ENCODE results near the gene EEFSEC. TPM values are rescaled to one million over a fixed set of nuclear protein-coding genes. Genes with fewer than 3 reads are reported as not detected.

EEFSEC gene
- total and polyA plus RNA-seq, 12 donors = 5.5 to 15.6 (median 10.4) TPM

DNA sequence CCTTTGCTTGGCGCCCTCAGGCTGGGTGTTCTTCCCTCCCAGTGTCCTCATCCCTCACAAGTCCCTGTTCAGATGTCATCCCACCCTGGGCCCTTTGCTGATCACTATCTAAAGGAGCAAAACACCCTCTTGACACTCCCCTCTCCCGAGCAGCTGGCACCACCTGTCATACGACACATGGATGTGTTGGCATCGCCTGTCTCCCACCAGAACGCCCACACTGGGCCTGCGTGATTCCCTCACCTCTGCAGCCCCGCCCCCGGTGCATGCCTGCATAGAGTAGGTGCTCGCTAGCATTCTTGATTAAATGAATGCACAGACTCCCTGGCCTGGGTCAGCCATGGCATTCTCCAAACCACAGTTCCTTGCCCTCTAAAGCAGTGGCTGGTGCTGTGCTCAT, 237.6 kb downstream of the EEFSEC start:
- 95 to 97% (median 96%) methylated on average over 9 of the region's 9 CpGs for WGBS, 4 donors
- H3K27ac ChIP-seq = no peak overlapping the region
- no peaks in the 10 kb centered on the region for H3K9me3 ChIP-seq (replicated peaks in 1 of 3)
- peaks cover 0 to 14% of the 10 kb centered on the region in 2 donors for H3K4me1 ChIP-seq (replicated peaks in 1 of 2)
- H3K36me3 ChIP-seq (replicated peaks in 1 of 2) = no peaks in the 10 kb centered on the region
- no peak for DNase-seq
- intact Hi-C loops (cut with DNase I) = no loop called here
- no peaks in the 10 kb centered on the region for H3K27me3 ChIP-seq
- TF ChIP-seq, protein P1, sequence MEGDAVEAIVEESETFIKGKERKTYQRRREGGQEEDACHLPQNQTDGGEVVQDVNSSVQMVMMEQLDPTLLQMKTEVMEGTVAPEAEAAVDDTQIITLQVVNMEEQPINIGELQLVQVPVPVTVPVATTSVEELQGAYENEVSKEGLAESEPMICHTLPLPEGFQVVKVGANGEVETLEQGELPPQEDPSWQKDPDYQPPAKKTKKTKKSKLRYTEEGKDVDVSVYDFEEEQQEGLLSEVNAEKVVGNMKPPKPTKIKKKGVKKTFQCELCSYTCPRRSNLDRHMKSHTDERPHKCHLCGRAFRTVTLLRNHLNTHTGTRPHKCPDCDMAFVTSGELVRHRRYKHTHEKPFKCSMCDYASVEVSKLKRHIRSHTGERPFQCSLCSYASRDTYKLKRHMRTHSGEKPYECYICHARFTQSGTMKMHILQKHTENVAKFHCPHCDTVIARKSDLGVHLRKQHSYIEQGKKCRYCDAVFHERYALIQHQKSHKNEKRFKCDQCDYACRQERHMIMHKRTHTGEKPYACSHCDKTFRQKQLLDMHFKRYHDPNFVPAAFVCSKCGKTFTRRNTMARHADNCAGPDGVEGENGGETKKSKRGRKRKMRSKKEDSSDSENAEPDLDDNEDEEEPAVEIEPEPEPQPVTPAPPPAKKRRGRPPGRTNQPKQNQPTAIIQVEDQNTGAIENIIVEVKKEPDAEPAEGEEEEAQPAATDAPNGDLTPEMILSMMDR (IDR thresholded peaks at IDR 0.05) = no peak
- no peak for TF ChIP-seq POLR2A (IDR thresholded peaks at IDR 0.05)
- H3K4me3 ChIP-seq = no peak overlapping the region

DNA sequence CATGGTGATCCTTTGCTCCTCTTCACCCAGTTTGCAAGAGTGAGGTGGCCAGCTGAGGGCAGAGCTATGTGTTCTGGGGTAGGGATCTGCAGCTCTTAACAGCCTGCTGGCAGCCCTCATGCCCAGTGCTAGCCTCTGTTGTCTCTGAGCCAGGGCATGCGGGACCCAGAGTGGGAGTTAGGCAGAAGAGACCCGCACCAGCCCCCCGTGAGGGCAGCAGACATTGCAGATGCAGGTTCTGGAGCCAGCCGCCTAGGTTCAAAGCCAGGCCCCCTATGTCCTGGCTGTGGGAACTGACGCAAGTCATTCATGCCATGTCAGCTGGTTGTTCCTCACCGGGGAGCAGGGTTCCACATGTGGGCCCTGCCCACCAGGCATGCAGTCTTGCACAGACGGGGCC, 238.7 kb downstream of the EEFSEC start:
- no peak overlapping the region for H3K4me3 ChIP-seq
- TF ChIP-seq, protein P1 (IDR thresholded peaks at IDR 0.05) = no peak
- TF ChIP-seq POLR2A (IDR thresholded peaks at IDR 0.05) = no peak
- WGBS, 4 donors = 82 to 100% (median 96%) methylated on average over 3 to 7 of the region's 7 CpGs
- no peaks in the 10 kb centered on the region for H3K36me3 ChIP-seq (replicated peaks in 1 of 2)
- peaks cover 0 to 17% of the 10 kb centered on the region in 2 donors for H3K4me1 ChIP-seq (replicated peaks in 1 of 2)
- H3K27ac ChIP-seq = no peak overlapping the region
- DNase-seq = no peak
- intact Hi-C loops (cut with DNase I) = no loop called here
- no peaks in the 10 kb centered on the region for H3K9me3 ChIP-seq (replicated peaks in 1 of 3)
- H3K27me3 ChIP-seq = no peaks in the 10 kb centered on the region

DNA sequence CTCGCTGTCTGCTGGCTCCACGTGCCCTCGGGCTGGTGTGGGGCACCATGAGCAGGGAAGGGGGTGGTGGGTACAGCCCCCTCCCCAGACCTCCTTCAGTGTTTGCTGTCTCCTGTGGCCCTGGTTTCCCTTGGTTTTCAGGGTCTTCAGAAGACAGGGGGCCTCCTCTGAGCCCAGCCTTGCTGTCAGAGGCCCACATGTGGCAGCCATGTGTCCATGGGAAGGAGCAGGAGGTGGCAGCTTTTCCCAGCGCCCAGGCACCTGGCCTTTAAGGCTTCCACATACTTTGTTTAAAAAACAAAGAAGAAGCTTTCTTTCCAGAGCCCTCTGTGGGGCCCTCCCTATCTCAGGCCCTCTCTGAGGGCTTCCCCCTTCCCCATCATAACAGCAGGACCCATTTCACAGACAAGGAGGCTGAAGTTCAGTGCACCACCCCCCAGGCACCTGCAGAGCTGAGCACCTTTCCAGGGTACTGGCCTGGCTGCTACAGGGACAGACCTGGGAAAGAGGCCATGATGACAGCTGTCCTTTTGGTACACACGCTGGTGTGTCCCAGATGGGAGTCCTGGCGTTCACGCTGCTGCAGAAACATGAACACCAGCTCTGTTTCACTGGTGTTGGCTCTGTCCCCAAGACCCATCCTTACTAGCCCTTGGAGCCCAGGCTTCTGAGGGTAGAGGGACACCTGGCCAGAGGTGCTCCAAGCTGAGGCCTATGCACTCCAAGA, 239.7 kb downstream of the EEFSEC start:
- Histone ChIP-seq H3K27ac (no peak overlapping the region), H3K9me3 (replicated peaks in 1 of 3) (no peaks in the 10 kb centered on the region), H3K4me3 (no peak overlapping the region), H3K4me1 (replicated peaks in 1 of 2) (peaks cover 0 to 17% of the 10 kb centered on the region in 2 donors), H3K36me3 (replicated peaks in 1 of 2) (no peaks in the 10 kb centered on the region), H3K27me3 (no peaks in the 10 kb centered on the region)
- no peak for DNase-seq
- 85 to 100% (median 94%) methylated on average over 1 to 7 of the region's 7 CpGs for WGBS, 4 donors
- intact Hi-C loops (cut with DNase I) = no loop called here
- no peak for TF ChIP-seq POLR2A (IDR thresholded peaks at IDR 0.05)
- TF ChIP-seq, protein P1 (IDR thresholded peaks at IDR 0.05) = no peak

DNA sequence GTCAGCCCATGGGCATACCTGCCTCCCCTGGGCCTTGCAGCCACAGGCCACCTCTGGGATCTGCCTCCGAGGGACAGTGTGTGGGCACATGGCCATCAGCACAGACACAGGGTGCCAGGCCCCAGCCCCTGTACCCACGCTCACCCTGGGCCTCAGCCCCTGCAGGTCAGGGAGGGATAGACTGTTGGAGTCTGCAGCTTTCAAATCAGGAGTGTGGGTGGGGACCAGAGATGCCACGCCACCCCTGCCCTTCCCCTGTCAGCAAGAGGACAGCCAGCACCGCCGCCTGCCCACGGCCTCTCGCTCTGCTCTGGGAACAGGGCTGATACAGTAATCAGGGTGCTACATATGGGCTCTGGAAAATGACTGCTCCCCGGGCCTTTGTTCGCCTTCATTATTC, 240.8 kb downstream of the EEFSEC start:
- Histone ChIP-seq H3K4me3 (no peak overlapping the region), H3K27me3 (no peaks in the 10 kb centered on the region), H3K9me3 (replicated peaks in 1 of 3) (no peaks in the 10 kb centered on the region), H3K36me3 (replicated peaks in 1 of 2) (no peaks in the 10 kb centered on the region), H3K4me1 (replicated peaks in 1 of 2) (peaks cover 0 to 17% of the 10 kb centered on the region in 2 donors), H3K27ac (no peak overlapping the region)
- WGBS, 4 donors = 90 to 92% (median 92%) methylated on average over 9 of the region's 9 CpGs
- no peak for TF ChIP-seq POLR2A (IDR thresholded peaks at IDR 0.05)
- TF ChIP-seq, protein P1 (IDR thresholded peaks at IDR 0.05) = no peak
- intact Hi-C loops (cut with DNase I) = no loop called here
- DNase-seq = peak in 1 of 7 donors; percentile 62

Measured in adrenal gland (tissue), 12 donors.